Measurements from ENCODE around the gene ZNF428. TPM values are rescaled to one million over a fixed set of nuclear protein-coding genes. Genes with fewer than 3 reads are reported as not detected.
"Not testable (repeated sequence)": the region's sequence is repeated elsewhere in the genome, so short reads cannot be mapped to it uniquely, and the experiment has no call there.

The ZNF428 gene
- total and polyA plus RNA-seq, 7 donors: 18.0 to 40.2 (median 33.6) TPM

DNA sequence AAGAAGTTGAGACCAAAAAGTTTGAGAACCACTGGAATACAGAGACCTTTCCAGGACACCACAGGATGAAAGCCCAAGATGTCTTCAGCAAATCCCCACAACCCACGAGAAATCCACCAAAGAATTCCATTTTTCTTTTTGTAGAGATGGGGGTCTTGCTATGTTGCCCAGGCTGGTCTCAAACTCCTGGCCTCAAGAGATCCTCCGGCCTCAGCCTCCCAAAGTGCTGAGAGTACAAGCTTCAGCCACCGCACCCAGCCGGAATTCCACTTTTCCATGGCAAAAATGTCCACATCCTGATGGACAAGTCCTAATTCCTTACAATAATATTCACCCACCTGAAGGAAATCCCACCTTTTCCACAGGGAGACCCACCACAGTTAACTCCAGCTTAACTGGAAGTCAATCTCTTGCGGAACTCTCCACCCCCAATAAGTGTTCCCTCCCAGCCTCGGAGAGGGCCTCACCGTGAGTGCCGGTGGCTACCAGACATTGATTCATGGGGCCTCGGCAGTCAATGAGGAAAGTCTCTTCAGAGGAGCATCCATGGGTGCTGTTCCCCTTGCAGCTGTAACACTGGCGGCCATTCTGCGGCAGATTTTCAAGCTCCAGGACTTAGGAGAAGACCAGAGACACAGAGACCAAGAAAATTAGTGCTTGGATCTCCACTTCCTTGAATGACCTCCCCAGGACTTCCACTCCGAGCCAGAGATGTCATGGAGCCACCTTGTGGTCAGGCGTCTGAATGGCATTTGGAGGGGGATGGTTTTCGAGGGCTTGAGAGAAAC is 32.5 kb upstream of the ZNF428 start:
- Histone ChIP-seq H3K4me1 (peaks cover 0 to 7% (median 0%) of the 10 kb centered on the region in 4 donors), H3K4me3 (peak overlapping the region in 1 of 4 donors; percentile 6), H3K27ac (peak overlapping the region in 3 of 4 donors; percentile 4 to 51 (median 43)), H3K36me3 (peaks cover 0 to 18% (median 6%) of the 10 kb centered on the region in 4 donors), H3K27me3 (no peaks in the 10 kb centered on the region), H3K9me3 (no peaks in the 10 kb centered on the region)
- 62 to 70% methylated on average over 14 of the region's 14 CpGs for WGBS, 2 donors
- peak; percentile 80 for DNase-seq
- intact Hi-C loops (cut with DNase I): loop anchor here (2.0 kb wide), 1 partner anchor 117 kb away; no protein-coding TSS in a partner anchor
- TF ChIP-seq EP300 (IDR thresholded peaks at IDR 0.05): no peak
- TF ChIP-seq POLR2AphosphoS5 (IDR thresholded peaks at IDR 0.05): peak in 2 of 4 donors; percentile 8 to 18
- TF ChIP-seq, protein P1, sequence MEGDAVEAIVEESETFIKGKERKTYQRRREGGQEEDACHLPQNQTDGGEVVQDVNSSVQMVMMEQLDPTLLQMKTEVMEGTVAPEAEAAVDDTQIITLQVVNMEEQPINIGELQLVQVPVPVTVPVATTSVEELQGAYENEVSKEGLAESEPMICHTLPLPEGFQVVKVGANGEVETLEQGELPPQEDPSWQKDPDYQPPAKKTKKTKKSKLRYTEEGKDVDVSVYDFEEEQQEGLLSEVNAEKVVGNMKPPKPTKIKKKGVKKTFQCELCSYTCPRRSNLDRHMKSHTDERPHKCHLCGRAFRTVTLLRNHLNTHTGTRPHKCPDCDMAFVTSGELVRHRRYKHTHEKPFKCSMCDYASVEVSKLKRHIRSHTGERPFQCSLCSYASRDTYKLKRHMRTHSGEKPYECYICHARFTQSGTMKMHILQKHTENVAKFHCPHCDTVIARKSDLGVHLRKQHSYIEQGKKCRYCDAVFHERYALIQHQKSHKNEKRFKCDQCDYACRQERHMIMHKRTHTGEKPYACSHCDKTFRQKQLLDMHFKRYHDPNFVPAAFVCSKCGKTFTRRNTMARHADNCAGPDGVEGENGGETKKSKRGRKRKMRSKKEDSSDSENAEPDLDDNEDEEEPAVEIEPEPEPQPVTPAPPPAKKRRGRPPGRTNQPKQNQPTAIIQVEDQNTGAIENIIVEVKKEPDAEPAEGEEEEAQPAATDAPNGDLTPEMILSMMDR (IDR thresholded peaks at IDR 0.05): peak; percentile 72 to 79 (median 74)

DNA sequence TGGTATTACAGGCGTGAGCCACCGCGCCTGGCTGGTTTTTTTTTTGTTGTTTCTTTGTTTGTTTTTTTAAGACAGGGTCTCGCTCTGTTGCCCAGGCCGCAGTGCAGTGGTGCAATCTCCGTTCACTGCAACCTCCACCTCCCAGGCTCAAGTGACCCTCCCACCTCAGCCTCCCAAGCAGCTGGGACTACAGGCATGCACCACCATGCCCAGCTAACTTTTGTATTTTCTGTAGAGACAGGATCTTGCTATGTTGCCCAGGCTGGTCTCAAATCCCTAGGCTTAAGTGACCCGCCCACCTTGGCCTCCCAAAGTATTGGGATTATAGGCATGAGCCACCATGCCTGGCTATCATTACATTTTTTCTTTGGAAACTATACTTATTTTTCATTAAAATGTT is 30.8 kb upstream of the ZNF428 start:
- WGBS, 2 donors: 96% methylated on average over 7 of the region's 7 CpGs
- H3K27ac ChIP-seq; H3K9me3 ChIP-seq; H3K27me3 ChIP-seq; H3K4me1 ChIP-seq; intact Hi-C loops (cut with DNase I); DNase-seq; H3K4me3 ChIP-seq: not testable (repeated sequence)
- H3K36me3 ChIP-seq: peaks cover 0 to 13% (median 4%) of the 10 kb centered on the region in 4 donors

DNA sequence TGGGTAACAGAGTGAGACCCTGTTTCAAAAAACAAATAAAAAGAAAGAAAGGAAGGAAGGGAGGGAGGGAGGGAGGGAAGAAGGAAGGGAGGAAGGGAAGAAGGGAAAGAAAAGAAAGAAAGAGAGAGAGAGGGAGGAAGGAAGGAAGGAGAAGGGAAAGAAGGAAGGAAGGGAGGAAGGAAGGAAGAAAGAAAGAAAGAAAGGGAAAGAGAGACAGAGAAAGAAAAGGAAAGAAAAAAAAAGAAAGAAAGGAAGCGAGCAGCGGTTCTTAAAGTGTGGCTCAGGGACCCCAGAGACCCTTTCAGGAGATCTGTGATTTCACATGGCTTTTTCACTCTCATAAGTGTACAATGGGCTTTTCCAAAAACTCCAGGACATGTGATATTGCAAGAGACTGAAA is 30.1 kb upstream of the ZNF428 start:
- H3K4me1 ChIP-seq: peaks cover 0 to 7% (median 0%) of the 10 kb centered on the region in 4 donors
- no peaks in the 10 kb centered on the region for H3K27me3 ChIP-seq
- no peaks in the 10 kb centered on the region for H3K9me3 ChIP-seq
- no peak overlapping the region for H3K27ac ChIP-seq
- DNase-seq: no peak
- intact Hi-C loops (cut with DNase I): no loop called here
- no peak overlapping the region for H3K4me3 ChIP-seq
- TF ChIP-seq, protein P1 (IDR thresholded peaks at IDR 0.05): no peak
- TF ChIP-seq EP300 (IDR thresholded peaks at IDR 0.05) (no peak), POLR2A (IDR thresholded peaks at IDR 0.05) (no peak), POLR2AphosphoS5 (IDR thresholded peaks at IDR 0.05) (no peak)
- H3K36me3 ChIP-seq: peaks cover 0 to 13% (median 4%) of the 10 kb centered on the region in 4 donors
- 84 to 92% methylated on average over 2 of the region's 2 CpGs for WGBS, 2 donors

DNA sequence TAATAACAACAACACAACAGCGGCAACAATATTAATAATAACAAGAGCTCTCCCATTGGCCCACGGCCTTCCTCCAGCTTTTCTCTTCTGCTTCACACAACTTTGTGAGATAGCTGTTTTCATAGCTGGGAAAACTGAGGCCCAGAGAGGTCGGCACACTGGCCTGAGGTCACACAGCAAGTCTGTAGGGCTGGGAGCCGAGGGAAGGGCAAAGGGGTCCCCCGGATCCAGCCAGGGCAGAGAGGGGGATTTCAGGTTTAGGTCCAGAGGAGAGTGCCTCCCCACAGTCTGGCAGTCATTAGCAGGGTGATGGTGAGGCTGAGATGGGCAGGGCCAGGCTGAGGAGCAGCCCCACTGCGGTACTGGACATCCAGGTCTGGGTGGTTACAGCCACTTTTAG is 29.2 kb upstream of the ZNF428 start:
- no peaks in the 10 kb centered on the region for H3K27me3 ChIP-seq
- no peaks in the 10 kb centered on the region for H3K9me3 ChIP-seq
- H3K4me3 ChIP-seq: no peak overlapping the region
- H3K4me1 ChIP-seq: peaks cover 0 to 7% (median 0%) of the 10 kb centered on the region in 4 donors
- 96 to 97% methylated on average over 6 of the region's 6 CpGs for WGBS, 2 donors
- intact Hi-C loops (cut with DNase I): no loop called here
- peaks cover 0 to 13% (median 4%) of the 10 kb centered on the region in 4 donors for H3K36me3 ChIP-seq
- no peak for DNase-seq
- TF ChIP-seq, protein P1 (IDR thresholded peaks at IDR 0.05): no peak
- TF ChIP-seq POLR2A (IDR thresholded peaks at IDR 0.05) (no peak), POLR2AphosphoS5 (IDR thresholded peaks at IDR 0.05) (no peak), EP300 (IDR thresholded peaks at IDR 0.05) (no peak)
- H3K27ac ChIP-seq: no peak overlapping the region

DNA sequence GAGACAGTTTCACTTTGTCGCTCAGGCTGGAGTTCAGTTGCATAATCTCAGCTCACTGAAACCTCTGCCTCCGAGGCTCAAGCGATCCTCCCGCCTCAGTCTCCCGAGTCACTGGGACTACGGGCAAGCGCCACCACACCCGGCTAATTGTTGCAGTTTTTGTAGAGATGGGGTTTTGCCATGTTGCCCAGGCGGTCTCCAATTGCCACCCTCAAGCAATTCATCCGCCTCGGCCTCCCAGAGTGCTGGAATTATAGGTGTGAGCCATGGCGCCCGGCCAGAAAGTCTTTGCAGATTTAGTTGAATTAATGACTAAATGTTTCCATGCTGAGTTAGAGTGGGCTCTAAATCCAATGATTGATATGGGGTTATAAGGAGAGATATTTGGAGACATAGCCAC is 24.8 kb upstream of the ZNF428 start:
- TF ChIP-seq, protein P1 (IDR thresholded peaks at IDR 0.05): no peak
- Histone ChIP-seq H3K4me1 (peaks cover 0 to 13% (median 10%) of the 10 kb centered on the region in 4 donors), H3K9me3 (no peaks in the 10 kb centered on the region), H3K27ac (no peak overlapping the region), H3K4me3 (no peak overlapping the region), H3K27me3 (no peaks in the 10 kb centered on the region), H3K36me3 (peaks cover 0 to 8% (median 4%) of the 10 kb centered on the region in 4 donors)
- intact Hi-C loops (cut with DNase I): loop anchor here (5.0 kb wide), 1 partner anchor 47 kb away; the partner anchor contains the start of genes IRGQ and ZNF576
- 68 to 87% methylated on average over 13 of the region's 13 CpGs for WGBS, 2 donors
- no peak for DNase-seq

Measured in sigmoid colon (tissue), 7 donors.